ENCODE measurements around the gene QSOX1.

DNA sequence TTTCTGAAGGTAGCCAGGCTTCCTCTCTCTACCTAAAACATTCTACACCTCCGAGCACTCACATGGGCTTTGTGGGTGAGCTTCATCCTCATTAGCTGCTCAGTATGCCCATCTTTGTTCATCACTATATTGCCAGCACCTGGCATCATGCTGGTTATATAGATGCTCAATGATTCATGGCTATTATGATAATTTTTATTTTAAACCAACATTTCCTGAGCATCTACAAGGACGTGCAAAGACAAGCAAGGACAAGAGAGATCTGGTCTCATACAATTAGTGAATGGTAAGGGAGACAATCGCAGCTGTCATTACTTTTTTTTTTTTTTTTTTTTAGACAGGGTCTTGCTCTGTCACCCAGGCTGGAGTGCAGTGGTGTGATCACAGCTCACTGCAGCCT lies 11.3 kb upstream of the QSOX1 start:
- TF ChIP-seq, protein P1, sequence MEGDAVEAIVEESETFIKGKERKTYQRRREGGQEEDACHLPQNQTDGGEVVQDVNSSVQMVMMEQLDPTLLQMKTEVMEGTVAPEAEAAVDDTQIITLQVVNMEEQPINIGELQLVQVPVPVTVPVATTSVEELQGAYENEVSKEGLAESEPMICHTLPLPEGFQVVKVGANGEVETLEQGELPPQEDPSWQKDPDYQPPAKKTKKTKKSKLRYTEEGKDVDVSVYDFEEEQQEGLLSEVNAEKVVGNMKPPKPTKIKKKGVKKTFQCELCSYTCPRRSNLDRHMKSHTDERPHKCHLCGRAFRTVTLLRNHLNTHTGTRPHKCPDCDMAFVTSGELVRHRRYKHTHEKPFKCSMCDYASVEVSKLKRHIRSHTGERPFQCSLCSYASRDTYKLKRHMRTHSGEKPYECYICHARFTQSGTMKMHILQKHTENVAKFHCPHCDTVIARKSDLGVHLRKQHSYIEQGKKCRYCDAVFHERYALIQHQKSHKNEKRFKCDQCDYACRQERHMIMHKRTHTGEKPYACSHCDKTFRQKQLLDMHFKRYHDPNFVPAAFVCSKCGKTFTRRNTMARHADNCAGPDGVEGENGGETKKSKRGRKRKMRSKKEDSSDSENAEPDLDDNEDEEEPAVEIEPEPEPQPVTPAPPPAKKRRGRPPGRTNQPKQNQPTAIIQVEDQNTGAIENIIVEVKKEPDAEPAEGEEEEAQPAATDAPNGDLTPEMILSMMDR (IDR thresholded peaks at IDR 0.05; ENCODE audit: extremely low read depth in 1 of 2, insufficient read depth in 1 of 2, low read depth in 1 of 2, low read length in 2 of 2): no peak
- TF ChIP-seq EZH2 (IDR thresholded peaks at IDR 0.05; ENCODE audit: borderline replicate concordance, low read depth, low read length, severe bottlenecking) (no peak), MYC (IDR thresholded peaks at IDR 0.05; ENCODE audit: low read depth, low read length) (no peak), POLR2A (IDR thresholded peaks at IDR 0.05; ENCODE audit: low read depth, low read length) (no peak), JUN (IDR thresholded peaks at IDR 0.05; ENCODE audit: borderline replicate concordance, insufficient read depth, insufficient read length, low read depth) (no peak), POLR2AphosphoS5 (IDR thresholded peaks at IDR 0.05; ENCODE audit: insufficient read depth, low read depth, low read length) (no peak), GATA2 (IDR thresholded peaks at IDR 0.05; ENCODE audit: insufficient read depth, insufficient read length, low read depth, low read length) (no peak)
- TF ChIP-seq, protein P2, sequence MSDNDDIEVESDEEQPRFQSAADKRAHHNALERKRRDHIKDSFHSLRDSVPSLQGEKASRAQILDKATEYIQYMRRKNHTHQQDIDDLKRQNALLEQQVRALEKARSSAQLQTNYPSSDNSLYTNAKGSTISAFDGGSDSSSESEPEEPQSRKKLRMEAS (IDR thresholded peaks at IDR 0.05; ENCODE audit: insufficient read depth, insufficient read length): no peak

Data from endothelial cell of umbilical vein (primary cell).